ENCODE results near the gene TRAK1.

DNA sequence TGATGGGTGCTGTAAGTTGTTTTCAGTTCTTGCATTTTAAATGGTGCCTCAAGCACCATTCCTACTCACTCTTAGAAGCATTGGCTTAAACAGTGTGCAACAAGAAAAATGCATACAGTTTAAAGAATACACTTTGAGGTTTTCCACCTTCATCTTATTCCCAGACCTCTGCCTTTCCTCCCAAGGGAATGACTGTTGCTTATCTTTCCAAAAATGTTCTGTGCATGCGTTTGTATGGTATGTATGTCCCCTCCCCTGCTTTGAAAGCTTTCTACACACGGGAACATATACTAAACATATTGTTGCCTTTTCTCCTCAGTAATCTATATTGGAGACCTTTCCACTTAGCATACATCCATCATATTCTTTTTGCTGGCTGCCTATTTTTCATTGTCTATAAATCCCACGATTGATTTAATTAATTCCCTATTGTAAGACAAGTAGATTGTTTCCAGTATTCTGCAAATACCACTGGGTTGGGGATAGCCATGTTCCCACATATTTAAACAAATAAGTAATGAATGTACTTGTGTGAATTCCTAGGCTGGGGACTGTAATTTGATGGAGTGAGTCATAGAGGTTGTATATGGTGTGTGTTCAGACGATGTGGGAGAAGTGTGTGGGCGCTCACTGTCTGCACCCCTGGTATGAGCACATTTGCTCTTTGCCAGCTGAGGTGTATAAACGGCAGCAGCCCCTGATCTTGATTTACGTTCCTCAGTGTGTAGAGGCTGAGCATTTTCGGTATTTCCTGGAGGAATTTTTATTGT, 5.8 kb downstream of the TRAK1 start:
- TF ChIP-seq, protein P1, sequence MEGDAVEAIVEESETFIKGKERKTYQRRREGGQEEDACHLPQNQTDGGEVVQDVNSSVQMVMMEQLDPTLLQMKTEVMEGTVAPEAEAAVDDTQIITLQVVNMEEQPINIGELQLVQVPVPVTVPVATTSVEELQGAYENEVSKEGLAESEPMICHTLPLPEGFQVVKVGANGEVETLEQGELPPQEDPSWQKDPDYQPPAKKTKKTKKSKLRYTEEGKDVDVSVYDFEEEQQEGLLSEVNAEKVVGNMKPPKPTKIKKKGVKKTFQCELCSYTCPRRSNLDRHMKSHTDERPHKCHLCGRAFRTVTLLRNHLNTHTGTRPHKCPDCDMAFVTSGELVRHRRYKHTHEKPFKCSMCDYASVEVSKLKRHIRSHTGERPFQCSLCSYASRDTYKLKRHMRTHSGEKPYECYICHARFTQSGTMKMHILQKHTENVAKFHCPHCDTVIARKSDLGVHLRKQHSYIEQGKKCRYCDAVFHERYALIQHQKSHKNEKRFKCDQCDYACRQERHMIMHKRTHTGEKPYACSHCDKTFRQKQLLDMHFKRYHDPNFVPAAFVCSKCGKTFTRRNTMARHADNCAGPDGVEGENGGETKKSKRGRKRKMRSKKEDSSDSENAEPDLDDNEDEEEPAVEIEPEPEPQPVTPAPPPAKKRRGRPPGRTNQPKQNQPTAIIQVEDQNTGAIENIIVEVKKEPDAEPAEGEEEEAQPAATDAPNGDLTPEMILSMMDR (IDR thresholded peaks at IDR 0.05 in 8 of 11, conservative IDR thresholded peaks at IDR 0.05 in 3 of 11), result no peak
- TF ChIP-seq POLR2AphosphoS5 (IDR thresholded peaks at IDR 0.05) (no peak), POLR2A (IDR thresholded peaks at IDR 0.05) (no peak)
